Ishikawa (cell line): ENCODE data around the gene SREBF1.

ENCODE experiments used
- CEBPB ChIP-seq: IDR thresholded peaks from 2 replicates; pipeline ENCODE4 v1.6.1; 2012
- CREB1 ChIP-seq: IDR thresholded peaks from 2 replicates; pipeline ENCODE4 v1.6.1; 2012; ENCODE audit warnings: low read depth
- EGR1 ChIP-seq: IDR thresholded peaks from 2 replicates; pipeline ENCODE4 v1.6.1; 2012
- EP300 ChIP-seq: IDR thresholded peaks from 2 replicates; pipeline ENCODE4 v1.6.1; 2012; ENCODE audit warnings: borderline replicate concordance
- MAX ChIP-seq: IDR thresholded peaks from 2 replicates; pipeline ENCODE4 v1.6.1; 2012
- NFIC ChIP-seq: IDR thresholded peaks from 2 replicates; pipeline ENCODE4 v1.6.1; 2012
- RAD21 ChIP-seq: IDR thresholded peaks from 2 replicates; pipeline ENCODE4 v1.6.1; 2012; ENCODE audit warnings: low read depth
- REST ChIP-seq: IDR thresholded peaks from 2 replicates; pipeline ENCODE4 v1.6.1; 2012; ENCODE audit warnings: low read depth, mild to moderate bottlenecking
- TAF1 ChIP-seq: IDR thresholded peaks from 2 replicates; pipeline ENCODE4 v1.6.1; 2012; ENCODE audit warnings: low read depth, mild to moderate bottlenecking
- TEAD4 ChIP-seq: IDR thresholded peaks from 2 replicates; pipeline ENCODE4 v1.6.1; 2012
- YY1 ChIP-seq: IDR thresholded peaks from 2 replicates; pipeline ENCODE4 v1.6.1; 2012; ENCODE audit warnings: low read depth
- ZBTB7A ChIP-seq: IDR thresholded peaks from 2 replicates; pipeline ENCODE4 v1.6.1; 2012; ENCODE audit warnings: low read depth

- TF ChIP-seq REST (no peak), NFIC (no peak), TAF1 (no peak), CREB1 (no peak), EP300 (no peak), ZBTB7A (no peak), RAD21 (no peak), MAX (no peak), TEAD4 (no peak), EGR1 (no peak), YY1 (no peak), CEBPB (no peak)
Observed at GRCh38 chr17:17832032-17832363, 4.8 kb downstream of the SREBF1 start.
